GM12875 (cell line): ENCODE data around the gene ITGA11.

ENCODE experiments used
- H3K4me3 ChIP-seq: one replicate; pipeline ENCODE4 v1.5.1; 2011; ENCODE audit warnings: low read depth, low read length, control low read depth
- CTCF ChIP-seq: IDR thresholded peaks from 2 replicates; pipeline ENCODE4 v1.5.1; 2011; ENCODE audit warnings: low read depth, mild to moderate bottlenecking, control low read depth, inconsistent platforms, low read length, moderate library complexity, borderline replicate concordance; ENCODE audit not compliant: insufficient read depth

ITGA11 gene

DNA sequence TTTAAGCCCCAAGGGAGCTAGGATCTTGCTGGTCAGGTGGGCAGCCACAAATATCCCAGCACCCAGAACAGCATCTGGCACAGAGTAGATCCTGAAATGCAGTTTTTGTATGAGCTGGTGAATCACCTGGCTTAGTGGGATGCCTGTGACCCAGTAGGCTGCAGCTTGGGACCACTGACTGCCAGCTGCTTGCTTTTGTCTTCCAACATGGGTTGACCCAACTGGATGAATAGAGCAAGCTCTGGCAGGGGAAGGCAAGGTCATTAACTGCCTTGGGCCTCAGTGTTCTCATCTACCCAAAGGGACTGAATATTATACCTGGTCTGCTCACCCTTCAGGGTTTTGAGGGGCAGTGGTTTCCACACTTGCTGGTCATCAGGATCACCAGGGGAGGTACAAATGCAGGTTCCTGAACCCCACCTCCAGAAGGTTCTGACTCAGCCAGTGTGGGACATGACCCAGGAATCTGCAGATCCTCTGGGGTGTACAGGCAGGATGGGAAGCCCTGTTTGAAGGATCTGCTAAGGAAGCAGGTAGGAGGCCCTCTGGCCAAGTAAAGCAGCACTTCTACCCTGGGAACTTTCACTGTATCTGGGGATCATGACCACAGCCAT, 55.4 kb downstream of the ITGA11 start:
- no peak overlapping the region for H3K4me3 ChIP-seq
- no peak for TF ChIP-seq CTCF

- TF ChIP-seq CTCF, result no peak
- no peak overlapping the region for H3K4me3 ChIP-seq
Observed at GRCh38 chr15:68375716-68376220, 56.2 kb downstream of the ITGA11 start.

DNA sequence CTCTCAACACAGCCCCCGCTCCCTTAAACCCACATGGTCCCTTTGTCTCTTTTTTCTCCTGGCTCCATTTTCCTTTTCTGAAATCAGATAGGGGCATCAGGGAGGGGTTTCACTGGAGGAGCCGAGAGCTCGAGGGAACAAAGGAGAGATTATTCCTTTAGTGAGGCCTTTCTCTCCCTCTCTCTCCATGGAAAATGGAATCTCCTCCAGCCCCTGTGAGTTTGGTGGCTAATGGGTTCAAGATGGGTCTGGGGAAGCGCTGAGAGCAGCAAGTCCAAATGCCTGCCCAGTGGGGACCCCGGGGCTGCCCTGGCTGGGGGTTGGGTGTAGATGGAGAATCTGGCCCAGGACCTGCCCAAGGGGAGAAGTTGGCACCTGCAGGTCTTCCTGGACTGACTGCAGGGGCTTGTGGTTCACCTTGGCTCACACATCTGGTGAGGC, 56.8 kb downstream of the ITGA11 start:
- no peak overlapping the region for H3K4me3 ChIP-seq
- no peak for TF ChIP-seq CTCF

- H3K4me3 ChIP-seq, result no peak overlapping the region
- TF ChIP-seq CTCF, result no peak
Observed at GRCh38 chr15:68374168-68374745, 57.7 kb downstream of the ITGA11 start.

DNA sequence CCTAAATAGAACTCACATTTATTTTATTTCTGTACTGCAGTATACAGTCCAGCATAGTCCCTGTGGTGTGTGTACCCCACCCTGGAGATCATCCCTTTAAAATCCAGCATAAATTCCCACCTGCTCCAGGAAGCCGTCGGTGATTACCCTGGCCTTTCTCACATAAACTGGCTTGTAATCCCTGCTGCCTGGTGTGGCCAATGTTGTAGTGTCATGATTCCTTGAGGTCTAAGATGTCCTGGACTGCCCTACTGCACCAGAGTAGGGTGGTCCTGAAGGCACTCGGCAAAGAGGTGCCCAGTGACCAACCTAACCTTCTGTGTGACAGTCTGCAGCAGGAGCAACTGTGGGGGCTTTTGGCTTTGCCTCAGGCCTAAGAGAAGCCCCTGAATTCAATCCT, 58.9 kb downstream of the ITGA11 start:
- TF ChIP-seq CTCF, result no peak
- no peak overlapping the region for H3K4me3 ChIP-seq

- TF ChIP-seq CTCF, result peak; percentile 31; the same call in 1 of the 2 replicates
- no peak overlapping the region for H3K4me3 ChIP-seq
Observed at GRCh38 chr15:68372291-68372811, 59.6 kb downstream of the ITGA11 start.

- no peak overlapping the region for H3K4me3 ChIP-seq
- no peak for TF ChIP-seq CTCF
Observed at GRCh38 chr15:68371851-68372250, 60.1 kb downstream of the ITGA11 start.
